ENCODE measurements around the gene COQ4. TPM values are rescaled to one million over a fixed set of nuclear protein-coding genes. Genes with fewer than 3 reads are reported as not detected.

The COQ4 gene
- total RNA-seq, 3 donors from 2014 or later (not counting 1 experiment from before 2014, with no cell fraction given), result 28.2 to 34.5 (median 30.4) TPM

- no peak overlapping the region for H3K27ac Mint-ChIP-seq
- no peaks in the 10 kb centered on the region for H3K36me3 Mint-ChIP-seq
- intact Hi-C loops (cut with micrococcal nuclease), result no loop called here
- no peak overlapping the region for H3K4me3 ChIP-seq (ENCODE audit: low read length)
- no peaks in the 10 kb centered on the region for H3K27me3 Mint-ChIP-seq (ENCODE audit: low read depth in 2 of 2)
- no peaks in the 10 kb centered on the region for H3K9me3 Mint-ChIP-seq
- TF ChIP-seq CTCF (IDR thresholded peaks at IDR 0.05), result no peak
- H3K27me3 ChIP-seq (ENCODE audit: control insufficient read depth, insufficient read depth, low read length), result no peaks in the 10 kb centered on the region
- H3K4me1 ChIP-seq (ENCODE audit: control insufficient read depth, insufficient read depth, low read length), result no peaks in the 10 kb centered on the region
- peaks cover 52% of the 10 kb centered on the region for H3K36me3 ChIP-seq (ENCODE audit: control insufficient read depth, insufficient read depth, low read length)
- no peaks in the 10 kb centered on the region for H3K9me3 ChIP-seq (ENCODE audit: control insufficient read depth, insufficient read depth, low read length)
- ATAC-seq (no peak), DNase-seq (no peak)
- peaks cover 6 to 13% of the 10 kb centered on the region in 2 donors for H3K4me1 Mint-ChIP-seq
- WGBS (ENCODE audit: insufficient coverage), result 94% methylated on average over 9 of the region's 9 CpGs
- H3K27ac ChIP-seq (ENCODE audit: low read length), result no peak overlapping the region
- H3K4me3 Mint-ChIP-seq, result no peak overlapping the region
These were observed 60.5 kb downstream of the COQ4 start for GRCh38 chr9:128383007-128383753.

Other genes with a start within 250 kb of the COQ4 start
- gene PTGES2, start 195.1 kb upstream of the COQ4 start, total RNA-seq, result 10 to 100 TPM; 43.4 to 57.0 (median 53.3) TPM
- under 1 TPM in 2 of 3 donors, not detected in 1; 0.82 to 0.99 TPM for gene LCN2, start 173.4 kb upstream of the COQ4 start, total RNA-seq
- 10 to 100 TPM; 61.8 to 74.0 (median 69.3) TPM for gene BBLN, start 162.6 kb upstream of the COQ4 start, total RNA-seq
- 100 to 1,000 TPM; 152 to 165 (median 159) TPM for gene CIZ1, start 131.3 kb upstream of the COQ4 start, total RNA-seq
- gene DNM1, start 119.5 kb upstream of the COQ4 start, total RNA-seq, result 1 to 10 TPM; 1.4 to 8.1 (median 2.6) TPM
- gene GOLGA2, start 46.8 kb upstream of the COQ4 start, total RNA-seq, result 100 to 1,000 TPM in 1 of 3 donors, 10 to 100 TPM in 2; 78.0 to 101 (median 90.9) TPM
- gene SWI5, start 46.6 kb upstream of the COQ4 start, total RNA-seq, result 1 to 10 TPM; 6.3 to 9.3 (median 8.4) TPM
- 10 to 100 TPM in 2 of 3 donors, 1 to 10 TPM in 1; 8.8 to 12.0 (median 11.3) TPM for gene TRUB2, start 392 bp upstream of the COQ4 start, total RNA-seq
- 10 to 100 TPM in 2 of 3 donors, 1 to 10 TPM in 1; 7.7 to 12.3 (median 11.2) TPM for gene SLC27A4, start 17.7 kb downstream of the COQ4 start, total RNA-seq
- gene URM1, start 48.5 kb downstream of the COQ4 start, total RNA-seq, result 10 to 100 TPM; 39.4 to 47.8 (median 46.7) TPM
- gene CERCAM, start 98.0 kb downstream of the COQ4 start, total RNA-seq, result 10 to 100 TPM; 11.5 to 29.6 (median 24.2) TPM
- gene ODF2, start 133.2 kb downstream of the COQ4 start, total RNA-seq, result 10 to 100 TPM; 36.4 to 44.4 (median 37.5) TPM
- 10 to 100 TPM; 21.2 to 33.3 (median 23.3) TPM for gene GLE1, start 181.9 kb downstream of the COQ4 start, total RNA-seq
- gene SPTAN1, start 229.7 kb downstream of the COQ4 start, total RNA-seq, result 100 to 1,000 TPM; 301 to 420 (median 400) TPM

All from natural killer cell (primary cell).